Activated CD4-positive, alpha-beta memory T cell treated with anti-CD3 and anti-CD28 coated beads, Interleukin-2, amount 10 ng/mL, durations not matched to agents 7 days and 5 days (primary cell): ENCODE data around the gene CYP27A1. TPM values are rescaled to one million over a fixed set of nuclear protein-coding genes. Genes with fewer than 3 reads are reported as not detected.

Source experiments
- CTCF ChIA-PET: fragments of 350-600 bp; sonication (Branson Sonifier 250); formaldehyde crosslinking; loops from one replicate; lab custom pipeline; 2021; ENCODE audit warnings: antibody characterized with exemption, inconsistent platforms; lab: Charles Lee
- POLR2A ChIA-PET: fragments of 350-600 bp; sonication (Branson Sonifier 250); formaldehyde crosslinking; loops from one replicate; lab custom pipeline; 2021; ENCODE audit warnings: antibody characterized with exemption; lab: Charles Lee
- DNase-seq: peaks from one replicate; pipeline ENCODE4 v3.0.0-alpha.2; 2020
- H3K27ac Mint-ChIP-seq: one replicate; pipeline ENCODE4 v1.8.0; 2021; ENCODE audit warnings: mild to moderate bottlenecking, mixed read lengths
- H3K27me3 Mint-ChIP-seq: one replicate; pipeline ENCODE4 v1.8.0; 2021; ENCODE audit warnings: mixed read lengths
- H3K36me3 Mint-ChIP-seq: one replicate; pipeline ENCODE4 v1.8.0; 2021; ENCODE audit warnings: low read depth, mixed read lengths
- H3K4me1 Mint-ChIP-seq: one replicate; pipeline ENCODE4 v1.8.0; 2021; ENCODE audit warnings: mixed read lengths
- H3K4me3 Mint-ChIP-seq: one replicate; pipeline ENCODE4 v1.8.0; 2021; ENCODE audit warnings: mild to moderate bottlenecking, mixed read lengths
- H3K9me3 Mint-ChIP-seq: one replicate; pipeline ENCODE4 v1.8.0; 2021; ENCODE audit warnings: mixed read lengths
- total RNA-seq, 2 experiments: library from RNA; stranded (reverse); gene quantifications; one replicate each; pipeline ENCODE4 v1.2.3, GENCODE V29; 2021

CYP27A1 gene
- total RNA-seq, 2 experiments from 2014 or later: not detected

- POLR2A ChIA-PET: no interaction called here
- Mint-ChIP-seq H3K36me3 (peaks cover 9% of the 10 kb centered on the region), H3K4me1 (peaks cover 2% of the 10 kb centered on the region), H3K27me3 (peaks cover 45% of the 10 kb centered on the region), H3K9me3 (peaks cover 10% of the 10 kb centered on the region), H3K4me3 (no peak overlapping the region), H3K27ac (no peak overlapping the region)
- CTCF ChIA-PET: no interaction called here
- DNase-seq: no peak
Measured at GRCh38 chr2:218780851-218781690, 876 bp upstream of the CYP27A1 start.

DNA sequence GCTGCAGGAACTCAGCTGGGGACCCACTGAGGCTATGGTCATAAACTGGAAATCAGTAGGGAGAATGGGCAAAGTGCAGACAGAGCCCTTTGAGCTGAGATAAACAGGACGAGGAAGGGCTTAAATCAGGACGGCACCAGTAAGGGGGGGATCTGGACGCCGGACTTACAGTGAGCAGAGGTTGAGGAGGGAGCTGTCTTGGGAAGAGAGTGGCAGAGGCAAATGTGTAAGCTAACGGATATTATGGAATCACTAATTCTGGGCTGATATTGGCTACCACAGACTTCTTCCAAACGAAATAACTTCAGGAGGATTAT is 539 bp downstream of the CYP27A1 start:
- Mint-ChIP-seq H3K36me3 (peaks cover 3% of the 10 kb centered on the region), H3K27me3 (peaks cover 45% of the 10 kb centered on the region), H3K4me1 (peaks cover 2% of the 10 kb centered on the region), H3K27ac (no peak overlapping the region), H3K9me3 (peaks cover 4% of the 10 kb centered on the region), H3K4me3 (no peak overlapping the region)
- no peak for DNase-seq
- ChIA-PET POLR2A (no interaction called here), CTCF (no interaction called here)

GRCh38 chr2:218783688-218784087 is 1.7 kb downstream of the CYP27A1 start:
- POLR2A ChIA-PET: no interaction called here
- Mint-ChIP-seq H3K4me1 (peaks cover 2% of the 10 kb centered on the region), H3K36me3 (no peaks in the 10 kb centered on the region), H3K4me3 (no peak overlapping the region), H3K27ac (no peak overlapping the region), H3K27me3 (peaks cover 47% of the 10 kb centered on the region), H3K9me3 (no peaks in the 10 kb centered on the region)
- no peak for DNase-seq
- CTCF ChIA-PET: no interaction called here

DNA sequence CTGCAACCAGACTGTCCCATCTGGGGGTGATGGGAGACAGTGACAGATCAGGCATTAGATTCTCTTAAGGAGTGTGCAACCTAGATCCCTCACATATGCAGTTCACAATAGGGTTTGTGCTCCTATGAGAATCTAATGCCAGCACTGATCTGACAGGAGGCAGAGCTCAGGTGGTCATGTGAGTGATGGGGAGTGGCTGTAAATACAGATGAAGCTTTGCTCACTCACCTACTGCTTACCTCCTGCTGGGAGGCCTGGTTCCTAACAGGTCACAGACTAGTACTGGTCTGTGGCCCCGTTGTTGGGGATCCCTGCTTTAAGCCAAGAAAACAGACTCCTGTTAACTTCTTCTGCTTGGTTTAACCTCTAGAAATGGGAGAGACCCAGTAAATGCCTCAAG is 3.2 kb downstream of the CYP27A1 start:
- DNase-seq: no peak
- Mint-ChIP-seq H3K4me3 (no peak overlapping the region), H3K36me3 (no peaks in the 10 kb centered on the region), H3K27me3 (peaks cover 42% of the 10 kb centered on the region), H3K4me1 (peaks cover 2% of the 10 kb centered on the region), H3K27ac (no peak overlapping the region), H3K9me3 (no peaks in the 10 kb centered on the region)
- ChIA-PET CTCF (no interaction called here), POLR2A (no interaction called here)

DNA sequence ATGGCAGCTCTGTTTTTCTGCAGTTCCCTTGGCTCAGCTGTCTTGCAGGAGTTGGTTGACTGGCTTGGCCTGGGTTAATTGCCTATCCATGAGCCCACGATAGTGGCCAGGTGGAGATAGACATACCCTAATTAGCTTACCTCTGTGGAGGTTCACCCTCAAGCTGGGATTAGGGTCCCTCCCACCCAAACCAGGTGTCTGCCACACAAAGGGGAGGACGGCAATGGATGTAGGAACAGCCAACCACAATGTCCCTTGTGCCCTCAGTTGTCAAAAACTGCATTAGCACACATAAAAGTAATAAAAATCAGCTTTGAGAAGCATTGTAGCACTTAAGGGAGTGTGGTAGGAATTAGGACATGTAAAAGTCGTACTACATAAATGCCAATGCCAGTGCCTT is 4.2 kb downstream of the CYP27A1 start:
- no peaks in the 10 kb centered on the region for H3K9me3 Mint-ChIP-seq
- POLR2A ChIA-PET: no interaction called here
- H3K4me3 Mint-ChIP-seq: no peak overlapping the region
- CTCF ChIA-PET: no interaction called here
- H3K27me3 Mint-ChIP-seq: peaks cover 35% of the 10 kb centered on the region
- no peaks in the 10 kb centered on the region for H3K36me3 Mint-ChIP-seq
- DNase-seq: no peak
- H3K27ac Mint-ChIP-seq: no peak overlapping the region
- H3K4me1 Mint-ChIP-seq: peaks cover 2% of the 10 kb centered on the region

DNA sequence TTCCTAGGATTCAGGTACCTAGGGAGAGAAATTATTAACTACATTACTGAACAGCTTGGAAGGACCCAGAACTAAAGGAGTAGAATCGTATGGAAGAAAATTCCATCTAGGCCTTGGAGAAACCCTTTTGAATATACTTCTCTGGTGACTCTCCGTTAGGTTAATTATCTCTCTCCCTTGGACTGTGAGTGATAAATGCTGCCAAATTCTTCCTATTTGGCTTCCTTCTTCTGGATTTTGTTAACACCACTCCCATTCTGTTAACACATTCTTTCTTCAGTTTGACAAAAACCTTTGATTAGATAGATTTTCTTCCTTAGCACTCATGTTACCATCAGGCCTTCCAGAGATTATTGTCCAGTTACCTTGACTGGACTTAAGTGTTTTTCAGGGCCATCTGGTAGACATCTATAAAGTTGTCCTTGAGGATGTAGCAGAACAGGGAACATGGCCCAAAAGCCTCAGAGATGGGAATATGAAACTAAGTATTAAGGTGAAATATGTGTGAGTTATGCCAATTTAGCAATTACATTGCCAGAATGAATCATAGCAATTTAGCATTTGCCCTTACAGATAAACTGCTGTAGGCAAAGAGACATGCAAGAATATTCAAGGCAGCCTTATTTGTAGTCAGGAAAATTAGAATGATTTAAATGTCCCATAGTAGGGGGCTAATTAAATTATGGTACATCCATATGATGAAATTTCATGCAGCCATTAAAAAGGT is 6.7 kb downstream of the CYP27A1 start:
- no peak for DNase-seq
- no peak overlapping the region for H3K27ac Mint-ChIP-seq
- POLR2A ChIA-PET: no interaction called here
- no peak overlapping the region for H3K4me3 Mint-ChIP-seq
- no peaks in the 10 kb centered on the region for H3K4me1 Mint-ChIP-seq
- no peaks in the 10 kb centered on the region for H3K36me3 Mint-ChIP-seq
- CTCF ChIA-PET: interaction anchor here (0.6 kb wide), 1 partner anchor 222 kb away, joined by 3 read pairs; no protein-coding TSS in a partner anchor
- H3K27me3 Mint-ChIP-seq: peaks cover 23% of the 10 kb centered on the region
- no peaks in the 10 kb centered on the region for H3K9me3 Mint-ChIP-seq

GRCh38 chr2:218792433-218792832 is 10.5 kb downstream of the CYP27A1 start:
- H3K9me3 Mint-ChIP-seq: no peaks in the 10 kb centered on the region
- no peak for DNase-seq
- H3K4me3 Mint-ChIP-seq: no peak overlapping the region
- H3K4me1 Mint-ChIP-seq: no peaks in the 10 kb centered on the region
- no peaks in the 10 kb centered on the region for H3K36me3 Mint-ChIP-seq
- H3K27me3 Mint-ChIP-seq: peaks cover 37% of the 10 kb centered on the region
- ChIA-PET CTCF (no interaction called here), POLR2A (no interaction called here)
- H3K27ac Mint-ChIP-seq: no peak overlapping the region

- Mint-ChIP-seq H3K36me3 (no peaks in the 10 kb centered on the region), H3K4me3 (no peak overlapping the region), H3K27ac (no peak overlapping the region), H3K9me3 (no peaks in the 10 kb centered on the region), H3K27me3 (peaks cover 43% of the 10 kb centered on the region), H3K4me1 (peaks cover 1% of the 10 kb centered on the region)
- CTCF ChIA-PET: no interaction called here
- POLR2A ChIA-PET: no interaction called here
- DNase-seq: no peak
Measured at GRCh38 chr2:218796691-218797090, 14.7 kb downstream of the CYP27A1 start.

DNA sequence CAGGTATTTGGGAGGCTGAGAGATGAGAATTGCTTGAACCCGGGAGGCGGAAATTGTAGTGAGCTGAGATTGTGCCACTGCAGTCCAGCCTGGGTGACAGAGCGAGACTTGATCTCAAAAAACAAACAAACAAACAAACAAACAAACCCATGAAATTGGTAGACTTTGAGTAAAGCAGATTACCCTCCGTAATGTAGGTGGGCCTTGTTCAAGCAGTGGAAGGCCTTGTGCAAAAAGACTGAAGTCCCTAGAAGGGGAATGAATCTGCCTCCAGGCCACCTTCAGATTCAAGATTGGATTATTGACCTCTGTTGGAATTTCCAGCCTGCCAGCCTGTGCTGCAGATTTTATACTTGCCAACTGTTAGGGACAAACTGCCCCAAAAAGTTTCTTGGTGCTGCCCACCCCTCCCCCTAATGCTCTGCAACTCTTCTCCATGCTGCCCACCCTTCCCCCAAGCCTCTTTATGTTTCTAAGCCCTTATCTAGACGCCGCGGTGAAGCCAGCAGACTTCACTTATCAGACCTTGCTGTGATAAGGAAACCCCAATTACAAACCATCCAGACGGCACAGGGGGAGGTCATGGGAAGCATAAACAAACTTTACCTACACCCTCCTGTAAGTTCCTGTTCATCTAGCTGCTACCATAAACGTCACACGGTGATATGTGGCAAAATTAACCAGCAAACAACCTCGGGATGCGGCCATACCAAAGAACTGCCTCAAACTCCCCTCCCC is 17.0 kb downstream of the CYP27A1 start:
- CTCF ChIA-PET: no interaction called here
- H3K36me3 Mint-ChIP-seq: no peaks in the 10 kb centered on the region
- H3K27me3 Mint-ChIP-seq: peaks cover 41% of the 10 kb centered on the region
- no peak overlapping the region for H3K4me3 Mint-ChIP-seq
- DNase-seq: no peak
- H3K4me1 Mint-ChIP-seq: peaks cover 11% of the 10 kb centered on the region
- no peaks in the 10 kb centered on the region for H3K9me3 Mint-ChIP-seq
- POLR2A ChIA-PET: no interaction called here
- H3K27ac Mint-ChIP-seq: no peak overlapping the region

DNA sequence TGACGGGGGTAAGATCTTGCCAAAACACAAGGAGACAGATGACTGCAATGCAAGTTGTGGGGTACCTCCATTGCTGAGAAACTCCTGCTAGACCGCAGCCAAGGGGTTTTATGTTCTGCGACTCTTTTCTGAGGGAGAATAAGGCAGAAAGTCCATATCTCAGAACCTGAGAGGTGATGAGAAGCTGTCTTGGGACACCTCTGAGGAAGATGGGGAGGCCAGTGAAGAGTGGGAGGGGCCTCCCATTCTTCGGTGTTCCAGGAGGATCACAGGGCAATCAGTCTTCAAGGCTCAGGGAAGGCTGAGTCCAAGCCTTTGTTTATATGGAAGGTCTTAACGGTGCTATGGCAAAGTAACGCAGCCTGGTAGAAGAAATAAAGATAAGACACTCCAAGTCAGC is 18.0 kb downstream of the CYP27A1 start:
- no peak for DNase-seq
- Mint-ChIP-seq H3K27ac (no peak overlapping the region), H3K27me3 (peaks cover 48% of the 10 kb centered on the region), H3K4me1 (peaks cover 11% of the 10 kb centered on the region), H3K4me3 (no peak overlapping the region), H3K36me3 (no peaks in the 10 kb centered on the region), H3K9me3 (no peaks in the 10 kb centered on the region)
- CTCF ChIA-PET: no interaction called here
- POLR2A ChIA-PET: no interaction called here

DNA sequence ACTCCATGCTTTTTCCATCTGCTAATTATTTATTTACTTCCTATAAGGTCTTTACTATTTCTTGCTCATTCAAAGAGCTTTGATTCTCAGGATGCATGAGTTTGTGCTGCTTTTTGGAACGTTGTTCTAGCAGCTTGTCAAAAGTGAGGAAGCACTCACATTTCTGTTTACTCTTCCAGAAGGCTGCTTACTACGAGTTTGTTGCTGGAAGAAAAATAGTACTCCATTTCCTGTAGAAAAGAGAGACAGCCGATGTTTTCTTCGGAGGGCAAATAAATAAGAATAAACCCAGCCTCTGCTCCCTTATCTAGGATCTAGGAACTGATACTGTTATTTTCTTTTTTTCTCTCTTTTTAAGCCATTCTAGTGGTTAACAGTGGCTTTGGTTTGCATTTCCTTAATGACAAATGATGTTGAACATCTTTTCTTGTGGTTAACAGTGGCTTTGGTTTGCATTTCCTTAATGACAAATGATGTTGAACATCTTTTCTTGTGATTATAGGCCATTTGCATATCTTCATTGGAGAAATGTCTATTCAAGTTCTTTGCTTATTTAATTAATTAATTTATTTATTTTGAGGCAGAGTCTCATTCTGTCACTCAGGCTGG is 20.5 kb downstream of the CYP27A1 start:
- Mint-ChIP-seq H3K27ac (no peak overlapping the region), H3K4me1 (peaks cover 16% of the 10 kb centered on the region), H3K4me3 (no peak overlapping the region), H3K27me3 (peaks cover 46% of the 10 kb centered on the region), H3K9me3 (peaks cover 2% of the 10 kb centered on the region), H3K36me3 (no peaks in the 10 kb centered on the region)
- CTCF ChIA-PET: no interaction called here
- POLR2A ChIA-PET: interaction anchor here (0.7 kb wide), 1 partner anchor 579 kb away, joined by 3 read pairs; no protein-coding TSS in a partner anchor
- DNase-seq: no peak

- Mint-ChIP-seq H3K27ac (no peak overlapping the region), H3K9me3 (peaks cover 2% of the 10 kb centered on the region), H3K4me3 (no peak overlapping the region), H3K27me3 (peaks cover 38% of the 10 kb centered on the region), H3K4me1 (peaks cover 16% of the 10 kb centered on the region), H3K36me3 (no peaks in the 10 kb centered on the region)
- POLR2A ChIA-PET: no interaction called here
- no peak for DNase-seq
- CTCF ChIA-PET: no interaction called here
Measured at GRCh38 chr2:218804817-218805216, 22.9 kb downstream of the CYP27A1 start.

DNA sequence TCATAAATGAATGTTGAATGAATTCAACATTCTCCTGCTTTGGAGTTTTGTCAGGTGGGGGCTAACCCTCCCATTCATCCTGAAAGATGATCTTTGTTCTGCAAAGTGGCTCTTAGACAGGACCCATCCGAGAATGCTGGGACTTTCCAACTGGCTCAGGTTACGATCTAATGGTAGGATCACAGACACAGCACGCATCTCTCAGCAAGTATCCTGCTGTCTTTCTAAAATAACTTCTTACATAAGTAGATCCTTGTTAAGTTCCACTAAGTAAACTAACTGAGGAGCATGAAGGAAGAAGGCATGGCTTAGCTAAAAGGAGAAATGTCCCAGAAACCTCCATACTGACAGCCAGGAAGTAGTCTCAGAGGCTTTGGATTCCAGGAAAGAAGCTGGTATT is 23.7 kb downstream of the CYP27A1 start:
- ChIA-PET POLR2A (no interaction called here), CTCF (no interaction called here)
- H3K36me3 Mint-ChIP-seq: no peaks in the 10 kb centered on the region
- H3K27me3 Mint-ChIP-seq: peaks cover 34% of the 10 kb centered on the region
- DNase-seq: no peak
- H3K27ac Mint-ChIP-seq: no peak overlapping the region
- H3K4me1 Mint-ChIP-seq: peaks cover 16% of the 10 kb centered on the region
- peaks cover 2% of the 10 kb centered on the region for H3K9me3 Mint-ChIP-seq
- no peak overlapping the region for H3K4me3 Mint-ChIP-seq
